GM12872 (cell line): Measurements from ENCODE around the gene DYNC1I1.

Experiments used
- TF ChIP-seq, protein P1 (sequence below): IDR thresholded peaks from 3 replicates; pipeline ENCODE4 v1.5.1; 2011; ENCODE audit warnings: low read depth, mild to moderate bottlenecking, low read length, moderate library complexity; ENCODE audit not compliant: insufficient read depth

DYNC1I1 gene

DNA sequence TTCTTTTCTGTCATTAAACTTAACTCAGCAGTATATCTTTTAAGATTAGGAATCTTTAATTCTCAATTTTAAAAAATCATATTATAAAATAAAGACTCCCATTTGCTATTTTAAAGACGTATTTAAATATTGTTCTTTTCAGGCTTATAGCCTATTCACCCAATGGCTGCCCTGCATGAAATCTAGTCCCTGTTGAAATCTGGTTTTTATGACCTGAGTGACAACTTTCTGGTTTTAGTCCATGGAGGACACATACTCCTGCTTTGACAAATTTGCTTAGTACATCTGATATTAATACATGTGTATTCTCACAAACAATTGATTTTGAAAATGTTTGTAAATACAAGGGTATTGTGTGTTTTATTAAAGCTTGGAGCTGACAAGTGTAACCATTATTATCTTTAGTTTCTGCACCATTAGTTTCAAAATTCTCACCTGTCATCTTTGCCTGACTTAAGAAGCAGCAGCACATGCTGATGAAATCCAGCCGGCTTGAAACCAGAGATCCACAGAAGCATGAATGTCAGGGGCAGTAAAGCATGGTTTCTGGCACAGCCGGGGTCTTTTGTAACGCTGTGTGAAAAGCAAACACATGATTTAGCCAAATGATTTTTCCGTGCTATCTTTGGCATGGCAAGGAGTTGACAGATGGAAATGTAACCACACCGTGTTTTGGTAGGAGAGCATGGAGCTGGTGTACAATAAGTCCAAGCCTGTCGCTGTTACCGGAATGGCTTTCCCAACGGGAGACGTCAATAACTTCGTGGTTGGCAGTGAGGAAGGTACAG lies 262.8 kb downstream of the DYNC1I1 start:
- TF ChIP-seq, protein P1, sequence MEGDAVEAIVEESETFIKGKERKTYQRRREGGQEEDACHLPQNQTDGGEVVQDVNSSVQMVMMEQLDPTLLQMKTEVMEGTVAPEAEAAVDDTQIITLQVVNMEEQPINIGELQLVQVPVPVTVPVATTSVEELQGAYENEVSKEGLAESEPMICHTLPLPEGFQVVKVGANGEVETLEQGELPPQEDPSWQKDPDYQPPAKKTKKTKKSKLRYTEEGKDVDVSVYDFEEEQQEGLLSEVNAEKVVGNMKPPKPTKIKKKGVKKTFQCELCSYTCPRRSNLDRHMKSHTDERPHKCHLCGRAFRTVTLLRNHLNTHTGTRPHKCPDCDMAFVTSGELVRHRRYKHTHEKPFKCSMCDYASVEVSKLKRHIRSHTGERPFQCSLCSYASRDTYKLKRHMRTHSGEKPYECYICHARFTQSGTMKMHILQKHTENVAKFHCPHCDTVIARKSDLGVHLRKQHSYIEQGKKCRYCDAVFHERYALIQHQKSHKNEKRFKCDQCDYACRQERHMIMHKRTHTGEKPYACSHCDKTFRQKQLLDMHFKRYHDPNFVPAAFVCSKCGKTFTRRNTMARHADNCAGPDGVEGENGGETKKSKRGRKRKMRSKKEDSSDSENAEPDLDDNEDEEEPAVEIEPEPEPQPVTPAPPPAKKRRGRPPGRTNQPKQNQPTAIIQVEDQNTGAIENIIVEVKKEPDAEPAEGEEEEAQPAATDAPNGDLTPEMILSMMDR, result no peak

DNA sequence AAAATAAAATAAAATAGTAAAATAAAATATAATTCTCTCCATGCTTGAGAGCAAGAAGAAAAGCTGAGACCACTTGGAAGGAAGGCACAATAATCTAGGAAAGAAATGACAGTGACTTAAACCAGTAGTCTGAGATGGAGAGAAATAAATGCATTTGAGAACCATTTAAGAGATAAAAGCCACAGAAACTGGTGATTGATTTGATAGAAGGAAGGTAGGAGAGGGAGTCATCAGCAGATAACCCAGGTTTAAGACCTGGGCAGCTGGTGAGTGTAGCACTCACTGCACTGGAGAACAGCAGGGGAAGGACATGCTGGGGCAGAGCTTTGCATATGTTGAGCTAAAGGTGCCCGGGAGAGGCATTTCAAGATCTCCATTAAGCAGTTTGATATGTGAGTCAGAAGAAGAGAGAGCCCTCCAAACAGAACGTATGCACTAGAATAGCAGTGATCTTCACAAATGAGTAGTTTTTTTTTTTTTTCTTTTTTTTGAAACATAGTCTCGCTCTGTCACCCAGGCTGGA lies 268.0 kb downstream of the DYNC1I1 start:
- TF ChIP-seq, protein P1, result no peak

DNA sequence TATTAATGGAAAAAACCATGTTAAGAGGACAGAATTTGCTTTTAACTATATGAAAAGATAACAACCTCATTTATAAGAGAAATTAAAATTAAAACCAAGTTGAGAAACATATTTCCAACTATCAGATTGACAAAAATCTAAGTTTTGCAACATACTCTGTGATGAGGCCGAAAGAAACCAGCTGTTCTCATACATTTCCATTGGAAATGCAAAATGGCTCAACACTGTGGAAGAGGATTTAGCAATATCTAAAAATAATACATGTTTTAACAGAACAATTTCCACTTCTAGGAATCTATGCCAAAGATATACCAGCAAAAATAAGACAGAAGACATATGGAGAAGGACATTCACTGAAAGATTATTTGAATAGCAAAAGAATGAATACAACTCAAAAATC lies 268.8 kb downstream of the DYNC1I1 start:
- TF ChIP-seq, protein P1, result no peak

DNA sequence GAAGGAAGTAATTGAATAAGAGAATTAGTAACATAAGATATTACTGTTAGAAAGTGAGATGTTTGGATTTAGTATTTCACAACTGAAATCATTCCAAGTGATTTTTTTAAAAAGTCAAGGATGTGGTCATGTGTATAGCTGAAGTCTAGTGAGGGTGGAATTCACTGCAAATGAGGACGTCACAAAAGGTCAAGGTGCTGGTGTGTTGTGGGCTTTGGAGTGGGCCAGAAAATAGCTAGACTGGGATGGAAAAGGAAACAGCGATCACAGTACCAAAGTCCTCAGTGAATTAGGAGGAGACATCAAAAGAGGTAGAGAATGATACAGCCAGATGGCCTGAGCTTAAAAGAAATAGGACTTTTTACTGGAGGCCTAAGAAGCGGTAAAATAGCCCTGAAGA lies 272.8 kb downstream of the DYNC1I1 start:
- TF ChIP-seq, protein P1, result no peak

DNA sequence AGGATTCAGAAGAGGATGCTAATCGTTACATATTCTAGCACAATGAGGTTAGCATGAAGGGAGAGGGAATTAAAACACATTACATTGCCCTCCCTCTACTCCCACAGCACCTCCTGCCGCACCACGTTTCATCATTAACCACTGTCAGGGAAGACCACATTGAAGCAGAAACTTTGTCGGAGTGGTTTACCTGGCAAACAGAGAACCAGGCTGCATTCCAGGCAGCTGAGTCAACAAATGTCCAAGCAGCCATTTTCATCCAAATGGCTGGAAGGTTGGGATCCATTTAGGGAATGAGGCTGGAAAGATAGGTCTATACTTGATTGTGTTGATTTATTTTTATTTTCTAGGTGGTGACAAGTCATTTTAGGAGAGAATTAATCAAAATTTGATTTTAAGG lies 273.6 kb downstream of the DYNC1I1 start:
- TF ChIP-seq, protein P1, result no peak

DNA sequence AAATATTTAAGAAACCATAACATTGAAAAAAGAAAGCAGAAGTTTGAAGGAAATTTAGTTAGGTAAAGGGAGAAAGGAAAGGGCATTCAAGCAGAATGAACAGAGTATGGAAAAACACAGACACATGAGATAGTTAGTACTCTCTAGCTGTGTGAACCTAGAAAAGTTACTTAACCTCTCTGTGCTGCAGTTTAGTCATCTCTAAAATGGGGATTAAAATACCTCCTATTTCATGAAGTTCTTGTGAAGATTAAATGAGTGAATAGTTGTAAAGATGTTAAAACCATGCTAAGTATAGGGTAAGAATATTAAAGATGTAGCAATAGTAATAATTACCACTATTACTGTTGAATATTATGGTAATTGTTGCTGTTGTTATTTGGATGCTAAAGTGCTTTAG lies 279.9 kb downstream of the DYNC1I1 start:
- TF ChIP-seq, protein P1, result no peak

DNA sequence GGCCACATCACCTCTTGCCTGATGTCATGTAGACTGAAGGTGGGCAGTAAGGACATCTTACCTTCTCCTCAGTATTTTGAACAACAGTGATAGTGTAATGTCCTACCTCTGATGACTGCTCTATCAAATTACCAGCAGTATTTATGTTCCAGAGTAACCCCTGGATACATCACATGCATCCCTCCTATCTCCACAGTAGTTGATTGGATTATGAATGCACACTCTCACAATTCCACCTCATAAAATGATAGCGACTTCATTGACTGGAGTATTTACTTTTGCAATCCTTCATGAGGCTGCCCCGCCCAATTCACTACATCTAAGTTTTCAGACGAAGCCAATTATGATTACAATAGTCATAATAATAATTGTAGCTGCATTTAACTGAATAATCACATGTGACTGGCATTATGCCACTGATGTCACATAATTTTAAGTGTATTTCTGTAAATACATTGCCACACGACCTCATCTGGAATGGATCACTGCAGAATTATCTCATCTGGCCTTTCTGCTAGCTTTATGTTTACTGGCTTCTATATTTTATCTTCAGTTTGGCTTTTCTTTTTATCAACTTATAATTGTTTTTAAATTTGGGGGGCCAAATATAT lies 280.6 kb downstream of the DYNC1I1 start:
- TF ChIP-seq, protein P1, result no peak
